GM19099 (cell line): Measurements from ENCODE around the gene DIAPH2.

Experiments used
- POLR2A ChIP-seq: IDR thresholded peaks from 3 replicates; pipeline ENCODE4 v1.6.1; 2011; ENCODE audit warnings: low read depth; ENCODE audit not compliant: insufficient read length; ENCODE audit errors: extremely low read depth

Gene DIAPH2

DNA sequence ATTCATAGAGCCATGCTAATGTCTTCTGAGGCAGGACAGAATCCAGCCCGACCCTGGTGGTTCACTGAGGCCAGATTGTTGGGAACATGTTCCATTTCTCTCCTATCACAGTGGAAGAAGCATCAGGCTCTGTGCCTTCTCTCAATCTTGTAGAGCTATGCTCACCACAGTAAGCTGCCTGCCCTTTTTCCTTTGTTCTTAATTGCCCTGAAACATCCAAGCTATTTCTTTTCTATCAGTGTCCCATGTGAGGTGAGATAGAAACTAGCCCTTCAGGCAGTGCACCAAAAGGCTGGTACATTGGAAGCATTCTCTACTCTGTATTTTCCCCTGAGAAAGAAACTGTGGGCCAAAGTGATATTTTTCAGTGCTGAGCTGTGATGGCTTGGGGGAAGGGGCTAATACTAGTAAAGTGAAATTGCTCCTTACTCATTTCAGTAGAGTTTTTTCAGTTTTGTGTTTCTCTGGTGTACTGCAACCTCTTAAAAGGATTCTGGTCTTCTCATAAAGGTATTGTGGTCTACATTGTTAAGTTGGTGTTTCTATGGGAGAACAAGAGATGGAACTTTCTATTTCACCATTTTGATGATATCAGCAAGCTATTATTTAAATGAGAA, 810.2 kb downstream of the DIAPH2 start:
- no peak for TF ChIP-seq POLR2A

GRCh38 chrX:97498093-97498492, 813.5 kb downstream of the DIAPH2 start:
- TF ChIP-seq POLR2A, result no peak

GRCh38 chrX:97504431-97504830, 819.8 kb downstream of the DIAPH2 start:
- no peak for TF ChIP-seq POLR2A

DNA sequence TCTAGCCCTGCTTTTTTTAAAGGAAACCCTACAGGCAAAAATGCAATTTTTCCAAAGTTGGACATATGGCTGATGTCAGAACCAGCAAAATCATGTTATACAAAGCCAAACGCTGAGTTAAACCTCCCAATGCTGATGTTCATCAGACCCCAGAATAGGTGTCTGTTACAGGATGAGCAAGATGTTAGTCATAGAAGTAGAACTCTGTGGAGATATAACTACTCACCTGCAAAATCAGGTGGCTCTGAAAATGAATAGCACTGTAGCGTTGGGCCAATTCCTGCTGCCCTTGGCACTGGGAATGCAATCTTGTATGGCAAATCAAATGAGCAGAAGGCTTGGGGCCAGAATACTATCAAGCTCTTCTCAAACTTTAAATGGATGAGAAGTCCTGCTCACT, 833.1 kb downstream of the DIAPH2 start:
- TF ChIP-seq POLR2A, result no peak

- TF ChIP-seq POLR2A, result no peak
Observed at GRCh38 chrX:97522307-97522706, 837.7 kb downstream of the DIAPH2 start.

DNA sequence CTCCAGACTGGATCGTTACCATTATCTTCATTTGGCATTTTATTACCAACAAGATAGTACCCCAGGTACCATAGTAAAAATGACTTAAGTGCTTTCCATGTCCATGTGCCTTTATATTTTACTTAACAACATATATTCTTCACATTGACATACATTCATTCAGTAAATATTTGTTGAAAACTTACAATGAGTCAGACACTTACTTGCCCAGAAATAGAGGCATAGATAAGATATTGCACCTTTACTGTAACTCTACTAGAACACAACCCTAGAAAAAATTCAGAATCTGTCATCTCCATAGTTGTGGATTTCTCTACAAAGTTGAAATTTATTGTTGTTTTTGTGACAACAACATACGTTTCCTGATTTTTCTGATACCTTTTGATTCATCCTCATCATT, 839.7 kb downstream of the DIAPH2 start:
- TF ChIP-seq POLR2A, result no peak

DNA sequence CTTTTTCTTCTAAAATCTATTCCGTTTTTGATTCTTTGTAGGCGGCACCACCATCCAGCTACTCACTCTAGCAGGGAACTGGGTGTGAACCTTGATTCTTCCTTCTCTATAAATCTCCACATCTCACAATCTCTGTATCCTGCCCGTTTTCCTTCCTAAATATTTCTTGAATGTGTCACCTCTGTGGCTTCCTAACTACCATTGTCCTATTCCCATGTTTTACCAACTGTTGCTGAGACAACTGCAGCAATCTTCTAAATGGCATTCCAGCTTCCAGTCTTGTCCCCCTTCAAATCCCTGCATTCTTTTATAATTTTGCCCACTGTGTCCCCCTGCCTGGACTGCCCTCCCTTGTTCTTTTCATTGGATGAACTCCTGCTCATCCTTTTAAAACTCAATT, 840.4 kb downstream of the DIAPH2 start:
- TF ChIP-seq POLR2A, result no peak

GRCh38 chrX:97525981-97526380, 841.3 kb downstream of the DIAPH2 start:
- no peak for TF ChIP-seq POLR2A

- TF ChIP-seq POLR2A, result no peak
Observed at GRCh38 chrX:97527725-97528124, 843.1 kb downstream of the DIAPH2 start.

DNA sequence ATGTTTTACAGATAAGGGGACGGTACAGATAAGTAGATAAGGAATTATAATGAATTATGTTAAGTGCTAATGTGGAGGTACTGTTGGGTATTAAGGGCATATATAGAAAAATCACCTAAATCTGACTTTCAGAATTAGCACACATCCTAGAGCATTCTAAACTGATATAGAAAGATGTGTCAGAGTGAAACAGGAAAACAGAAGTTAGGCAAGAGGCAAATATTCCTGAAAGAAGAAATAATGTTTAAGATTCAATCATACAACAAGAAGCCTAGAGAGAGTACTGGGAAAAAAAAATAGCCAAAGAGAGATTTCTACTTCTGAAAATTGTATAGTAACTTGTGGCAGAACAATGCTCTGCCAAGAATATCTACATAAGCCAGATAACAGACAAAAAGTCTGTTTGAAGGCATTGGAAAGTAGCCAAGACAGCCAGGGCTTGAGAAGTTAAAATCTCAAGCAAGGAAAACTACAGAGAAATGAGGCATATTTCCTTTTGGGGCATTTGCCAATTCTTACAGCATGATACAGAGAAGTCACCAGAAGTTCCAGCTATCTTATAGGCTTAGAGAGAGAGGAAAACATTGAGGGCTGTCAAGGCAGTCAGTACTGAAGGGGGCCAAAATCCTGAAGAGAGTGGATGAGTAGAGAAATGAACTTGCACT, 845.0 kb downstream of the DIAPH2 start:
- no peak for TF ChIP-seq POLR2A

DNA sequence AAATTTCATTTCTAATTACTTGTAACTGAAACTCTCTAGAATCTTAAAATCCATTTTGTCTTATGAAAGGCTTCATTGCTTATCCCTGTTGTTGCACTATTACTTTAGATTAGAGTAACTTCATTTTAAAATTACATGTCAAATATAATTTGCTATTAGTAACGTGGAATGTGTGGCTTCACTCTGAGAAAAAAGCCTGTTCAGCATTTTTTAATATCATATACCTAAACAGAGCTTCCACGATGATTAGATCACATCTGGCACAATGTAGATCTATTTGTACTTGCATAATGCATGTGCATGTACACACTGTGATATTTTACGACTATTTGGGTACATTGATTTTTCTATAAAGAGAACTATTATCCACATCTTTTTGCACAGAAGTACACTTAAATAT, 847.2 kb downstream of the DIAPH2 start:
- no peak for TF ChIP-seq POLR2A

DNA sequence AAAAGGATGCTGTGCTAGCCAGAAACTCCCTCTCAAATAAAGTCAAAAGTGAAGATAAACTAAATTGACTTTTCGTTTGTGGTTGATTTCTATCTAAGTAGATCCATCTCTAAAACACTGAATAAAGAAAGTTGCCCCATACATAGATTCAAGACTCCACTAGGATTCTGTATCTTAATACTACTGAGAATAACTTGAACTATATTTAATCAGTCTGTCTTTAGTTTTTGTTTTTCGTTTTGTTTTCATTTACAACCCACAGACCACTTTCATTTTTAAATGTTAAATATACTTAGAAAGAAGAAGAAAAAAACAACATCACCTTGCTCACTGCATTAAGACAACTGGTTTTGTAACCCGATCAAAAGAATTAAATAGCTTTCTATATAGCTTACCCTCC, 854.1 kb downstream of the DIAPH2 start:
- no peak for TF ChIP-seq POLR2A

GRCh38 chrX:97539970-97540519, 855.4 kb downstream of the DIAPH2 start:
- no peak for TF ChIP-seq POLR2A

DNA sequence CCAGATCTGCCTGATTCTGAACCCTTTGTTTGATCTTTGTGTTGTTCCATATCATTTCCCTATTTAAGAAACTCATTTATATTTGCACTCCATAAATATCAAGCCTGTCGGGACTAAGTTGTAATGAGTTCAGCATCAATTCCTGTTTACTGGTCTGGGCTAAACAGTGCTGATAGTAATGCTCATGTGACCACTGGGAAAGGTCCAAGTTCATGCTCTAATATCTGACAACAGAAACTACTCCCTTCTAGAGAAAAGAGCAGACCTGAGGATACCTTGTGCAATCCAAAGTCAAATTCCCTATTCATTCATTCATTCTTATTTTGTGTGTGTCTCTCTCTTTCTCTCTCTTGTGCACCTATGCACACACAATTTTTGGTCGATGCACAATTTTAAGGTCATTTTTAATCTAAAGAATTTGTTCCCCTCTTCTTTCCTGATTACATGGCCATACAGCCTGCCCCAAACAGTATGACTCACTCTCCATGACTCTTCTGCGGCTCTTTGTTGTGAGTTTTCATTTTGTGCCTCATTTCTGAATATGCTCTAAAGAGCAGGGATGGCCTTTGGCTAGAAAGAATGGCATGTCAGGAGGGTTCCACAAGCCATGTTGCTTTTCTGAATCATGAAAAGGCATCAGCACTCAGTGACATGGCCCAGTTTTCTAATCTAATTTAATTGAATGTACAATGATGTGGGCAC, 863.4 kb downstream of the DIAPH2 start:
- TF ChIP-seq POLR2A, result no peak

DNA sequence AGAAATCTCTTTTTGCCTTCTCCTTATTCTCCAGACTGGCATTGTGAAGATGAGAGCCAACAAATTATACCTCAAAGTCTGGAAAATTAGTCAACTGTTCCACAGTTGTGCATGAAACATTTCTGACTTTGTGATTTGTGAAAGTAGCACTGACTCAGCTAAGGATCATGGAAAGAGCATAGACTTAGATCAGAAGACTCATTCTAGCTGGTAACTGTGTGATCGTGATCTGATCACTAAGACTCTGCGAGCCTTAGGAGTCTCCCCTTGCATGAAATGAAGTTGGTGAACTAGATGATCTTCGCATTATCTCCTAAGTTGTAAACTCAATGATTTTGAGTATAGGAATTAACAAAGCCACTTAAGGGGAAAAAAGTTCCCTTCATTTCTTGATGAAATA, 867.2 kb downstream of the DIAPH2 start:
- TF ChIP-seq POLR2A, result no peak

DNA sequence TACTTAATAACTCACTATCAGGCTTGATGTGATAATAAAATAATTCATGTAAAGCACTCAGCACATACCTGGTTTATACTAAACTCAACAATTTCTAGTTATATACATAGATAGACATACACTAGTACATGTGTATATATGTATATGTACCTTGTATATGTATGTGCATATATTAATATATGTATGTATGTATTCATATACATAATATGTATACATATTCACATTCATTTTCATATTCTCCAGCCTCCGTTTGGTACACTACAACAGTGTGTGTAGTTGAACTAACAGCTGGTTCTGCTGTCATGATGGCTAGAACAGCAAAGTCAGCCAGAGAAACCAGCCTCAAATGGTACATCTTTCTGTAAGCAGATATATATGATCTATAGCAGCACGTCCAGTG, 869.2 kb downstream of the DIAPH2 start:
- no peak for TF ChIP-seq POLR2A
